ENCODE results near the gene ATG16L2. TPM values are rescaled to one million over a fixed set of nuclear protein-coding genes. Genes with fewer than 3 reads are reported as not detected.

ATG16L2 gene
- total RNA-seq, 4 donors from 2014 or later: 26.9 to 60.0 (median 36.6) TPM

DNA sequence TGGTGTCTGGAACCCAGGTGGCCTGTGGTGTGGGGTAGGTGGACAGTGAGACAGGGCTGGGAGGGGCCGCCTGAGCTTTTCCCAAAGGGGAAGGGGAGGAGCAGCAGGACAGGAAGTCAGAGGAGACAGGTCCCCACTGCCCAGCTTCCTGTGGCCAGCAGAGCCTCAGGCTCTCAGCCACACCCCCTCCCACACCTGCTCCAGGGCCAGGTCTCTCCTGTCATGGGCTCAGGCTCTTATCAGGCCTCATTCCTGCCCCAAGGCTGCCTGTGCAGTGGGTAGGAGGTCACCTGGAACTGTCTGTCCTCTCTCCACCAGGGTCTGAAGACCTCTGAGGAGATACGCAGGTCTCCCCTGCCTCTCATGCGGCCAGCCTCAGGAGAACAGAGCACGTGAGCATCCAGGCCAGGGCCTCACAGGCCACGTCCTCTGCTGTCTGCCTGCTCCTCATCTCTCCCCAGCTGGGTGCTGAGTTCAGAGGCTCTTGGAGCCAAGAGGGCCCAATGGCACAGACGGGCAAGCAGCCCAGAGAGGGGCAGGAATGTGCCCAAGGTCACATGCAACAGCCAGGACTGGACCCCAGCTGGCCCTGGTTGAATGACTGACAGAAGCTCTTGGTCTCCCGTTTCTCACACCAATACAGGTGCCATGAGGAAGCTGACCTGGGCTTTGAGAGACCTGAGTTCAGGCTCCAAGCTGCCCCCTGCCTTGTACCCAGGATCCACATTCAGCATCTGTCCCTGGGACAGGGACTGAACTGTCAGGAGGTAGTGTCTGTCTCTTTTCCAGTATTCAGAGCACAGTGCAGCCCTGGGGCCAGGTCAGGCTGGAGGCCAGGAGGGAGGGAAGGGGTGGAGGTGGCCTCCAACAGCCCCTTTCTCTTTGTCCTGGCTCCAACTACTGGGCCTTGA, 37.1 kb upstream of the ATG16L2 start:
- no peaks in the 10 kb centered on the region for H3K36me3 ChIP-seq
- H3K9me3 ChIP-seq: no peaks in the 10 kb centered on the region
- no peaks in the 10 kb centered on the region for H3K27me3 ChIP-seq
- no peak overlapping the region for H3K4me3 ChIP-seq
- no peak for TF ChIP-seq POLR2A (IDR thresholded peaks at IDR 0.05)
- no peak for TF ChIP-seq EP300 (IDR thresholded peaks at IDR 0.05)
- DNase-seq (ENCODE audit: low spot score in 2 of 2): no peak
- WGBS, 2 donors: 64 to 81% methylated on average over 4 of the region's 7 CpGs
- peaks cover 0 to 62% (median 29%) of the 10 kb centered on the region in 4 donors for H3K4me1 ChIP-seq
- peak overlapping the region in 1 of 4 donors; percentile 17 for H3K27ac ChIP-seq

DNA sequence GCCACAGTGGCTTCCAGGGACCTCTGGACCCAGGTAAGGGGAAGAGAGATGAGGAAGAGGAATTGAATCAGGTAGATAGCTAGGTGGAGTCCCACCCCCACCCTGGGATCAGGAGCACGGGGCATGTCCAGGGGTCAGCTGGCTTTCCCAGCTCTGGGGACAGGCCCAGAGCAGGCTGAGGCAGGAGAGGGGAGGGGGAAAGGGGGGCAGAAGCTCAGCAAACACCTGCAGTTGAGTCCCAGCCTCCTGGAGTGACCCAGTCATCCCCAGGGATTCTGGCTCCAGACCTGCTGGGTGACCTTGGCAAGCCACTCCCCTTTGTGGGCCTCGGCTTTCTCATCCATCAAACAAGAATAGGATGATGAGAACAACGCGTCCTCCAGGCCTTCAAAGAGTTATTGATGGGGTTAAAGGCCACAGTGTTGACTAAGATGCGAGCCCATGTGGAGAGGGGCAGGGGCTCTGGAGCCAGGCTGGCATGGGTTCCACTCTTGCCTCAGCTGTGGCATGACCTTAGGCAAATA, 36.4 kb upstream of the ATG16L2 start:
- TF ChIP-seq, protein P1, sequence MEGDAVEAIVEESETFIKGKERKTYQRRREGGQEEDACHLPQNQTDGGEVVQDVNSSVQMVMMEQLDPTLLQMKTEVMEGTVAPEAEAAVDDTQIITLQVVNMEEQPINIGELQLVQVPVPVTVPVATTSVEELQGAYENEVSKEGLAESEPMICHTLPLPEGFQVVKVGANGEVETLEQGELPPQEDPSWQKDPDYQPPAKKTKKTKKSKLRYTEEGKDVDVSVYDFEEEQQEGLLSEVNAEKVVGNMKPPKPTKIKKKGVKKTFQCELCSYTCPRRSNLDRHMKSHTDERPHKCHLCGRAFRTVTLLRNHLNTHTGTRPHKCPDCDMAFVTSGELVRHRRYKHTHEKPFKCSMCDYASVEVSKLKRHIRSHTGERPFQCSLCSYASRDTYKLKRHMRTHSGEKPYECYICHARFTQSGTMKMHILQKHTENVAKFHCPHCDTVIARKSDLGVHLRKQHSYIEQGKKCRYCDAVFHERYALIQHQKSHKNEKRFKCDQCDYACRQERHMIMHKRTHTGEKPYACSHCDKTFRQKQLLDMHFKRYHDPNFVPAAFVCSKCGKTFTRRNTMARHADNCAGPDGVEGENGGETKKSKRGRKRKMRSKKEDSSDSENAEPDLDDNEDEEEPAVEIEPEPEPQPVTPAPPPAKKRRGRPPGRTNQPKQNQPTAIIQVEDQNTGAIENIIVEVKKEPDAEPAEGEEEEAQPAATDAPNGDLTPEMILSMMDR (IDR thresholded peaks at IDR 0.05): no peak
- TF ChIP-seq EP300 (IDR thresholded peaks at IDR 0.05) (no peak), POLR2A (IDR thresholded peaks at IDR 0.05) (no peak)
- H3K4me1 ChIP-seq: peaks cover 0 to 68% (median 31%) of the 10 kb centered on the region in 4 donors
- 47 to 59% methylated on average over 5 of the region's 5 CpGs for WGBS, 2 donors
- no peak for DNase-seq (ENCODE audit: low spot score in 2 of 2)
- H3K4me3 ChIP-seq: no peak overlapping the region
- H3K36me3 ChIP-seq: no peaks in the 10 kb centered on the region
- no peaks in the 10 kb centered on the region for H3K27me3 ChIP-seq
- peak overlapping the region in 1 of 4 donors; percentile 17 for H3K27ac ChIP-seq
- H3K9me3 ChIP-seq: no peaks in the 10 kb centered on the region

DNA sequence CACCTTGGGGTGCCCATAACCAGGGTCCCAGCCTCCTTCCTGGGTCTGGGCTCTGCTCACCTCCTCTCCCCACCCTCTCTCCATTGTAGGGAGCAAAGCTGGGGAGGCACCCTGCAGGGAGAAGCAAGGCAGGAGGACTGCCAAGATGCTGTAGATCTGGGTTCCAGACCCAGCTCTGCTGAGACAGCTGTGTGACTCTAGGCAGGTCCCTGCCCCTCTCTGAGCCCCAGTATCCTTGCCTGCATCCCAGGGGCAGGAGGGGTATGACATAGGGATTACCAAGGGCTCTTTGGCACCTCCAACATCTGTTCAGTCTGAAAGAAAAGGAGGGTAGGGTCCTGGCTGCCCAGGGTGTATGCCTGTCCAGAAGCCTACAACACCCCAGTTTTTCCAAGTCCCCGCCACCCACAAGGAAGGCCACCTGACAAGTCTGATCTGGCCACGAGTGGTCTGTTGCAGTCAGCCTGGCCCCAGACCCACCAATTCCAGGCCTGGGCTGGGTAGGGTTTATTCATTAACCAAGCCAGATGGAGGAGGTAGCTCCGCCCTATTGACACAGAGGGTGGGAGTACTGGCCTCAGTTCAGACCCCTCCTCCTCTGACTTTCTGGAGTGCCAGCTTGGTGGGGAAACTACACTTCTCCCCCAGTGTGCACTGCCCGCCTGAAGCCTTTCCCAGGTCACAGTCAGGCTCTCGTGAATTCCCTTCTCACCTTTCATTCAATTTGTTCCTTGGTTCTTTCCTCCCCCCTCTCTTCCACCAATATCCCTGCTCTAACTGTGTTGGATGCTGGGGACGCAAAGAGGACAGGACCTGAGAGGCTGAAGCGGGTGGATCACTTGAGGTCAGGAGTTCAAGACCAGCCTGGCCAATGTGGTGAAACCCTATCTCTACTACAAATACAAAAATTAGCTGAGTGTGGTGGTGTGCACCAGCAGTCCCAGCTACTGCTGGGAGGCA, 35.4 kb upstream of the ATG16L2 start:
- TF ChIP-seq, protein P1 (IDR thresholded peaks at IDR 0.05): no peak
- TF ChIP-seq POLR2A (IDR thresholded peaks at IDR 0.05) (no peak), EP300 (IDR thresholded peaks at IDR 0.05) (no peak)
- no peak overlapping the region for H3K4me3 ChIP-seq
- H3K36me3 ChIP-seq: no peaks in the 10 kb centered on the region
- WGBS, 2 donors: 88% methylated on average over 7 of the region's 7 CpGs
- no peak overlapping the region for H3K27ac ChIP-seq
- H3K9me3 ChIP-seq: no peaks in the 10 kb centered on the region
- H3K27me3 ChIP-seq: no peaks in the 10 kb centered on the region
- H3K4me1 ChIP-seq: peaks cover 0 to 58% (median 30%) of the 10 kb centered on the region in 4 donors
- no peak for DNase-seq (ENCODE audit: low spot score in 2 of 2)

DNA sequence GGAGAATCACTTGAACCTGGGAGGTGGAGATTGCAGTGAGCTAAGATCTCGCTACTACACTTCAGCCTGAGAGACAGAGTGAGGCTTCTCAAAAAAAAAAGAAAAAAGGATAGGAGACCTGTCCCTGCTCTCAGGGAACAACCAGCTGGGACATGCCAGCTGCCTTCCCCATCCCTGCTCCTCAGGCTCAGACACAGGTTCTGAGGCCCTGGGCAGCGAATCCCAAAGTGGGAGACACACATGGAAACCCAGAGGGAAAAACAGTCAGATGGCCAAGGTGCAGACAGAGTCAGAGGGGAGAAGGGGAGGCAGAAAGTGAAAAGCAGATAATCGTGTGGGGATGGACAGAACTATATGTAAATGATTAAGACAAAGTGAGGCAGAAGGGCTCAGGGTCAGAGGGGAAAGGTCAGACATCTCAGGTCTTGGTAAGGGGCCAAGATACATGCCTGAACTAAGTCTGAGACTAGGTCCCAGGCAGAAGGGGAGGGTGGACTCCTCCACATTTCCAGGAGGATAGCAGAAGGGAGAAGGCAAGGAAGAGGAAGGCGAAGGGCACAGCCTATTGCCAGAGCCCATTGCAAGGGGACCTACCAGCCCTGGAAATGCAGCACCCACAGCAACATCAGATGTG, 34.6 kb upstream of the ATG16L2 start:
- 85 to 88% methylated on average over 4 of the region's 4 CpGs for WGBS, 2 donors
- TF ChIP-seq POLR2A (IDR thresholded peaks at IDR 0.05) (no peak), EP300 (IDR thresholded peaks at IDR 0.05) (no peak)
- TF ChIP-seq, protein P1 (IDR thresholded peaks at IDR 0.05): no peak
- Histone ChIP-seq H3K9me3 (no peaks in the 10 kb centered on the region), H3K36me3 (no peaks in the 10 kb centered on the region), H3K27me3 (no peaks in the 10 kb centered on the region), H3K27ac (peak overlapping the region in 2 of 4 donors; percentile 45 to 77), H3K4me1 (peaks cover 0 to 53% (median 30%) of the 10 kb centered on the region in 4 donors), H3K4me3 (peak overlapping the region in 1 of 4 donors; percentile 71)
- DNase-seq (ENCODE audit: low spot score in 2 of 2): no peak

All from tibial nerve (tissue), 4 donors.